Ishikawa (cell line): ENCODE data around the gene STAT6.

Experiments
- CEBPB ChIP-seq: IDR thresholded peaks from 2 replicates; pipeline ENCODE4 v1.6.1; 2012
- CREB1 ChIP-seq: IDR thresholded peaks from 2 replicates; pipeline ENCODE4 v1.6.1; 2012; ENCODE audit warnings: low read depth
- EGR1 ChIP-seq: IDR thresholded peaks from 2 replicates; pipeline ENCODE4 v1.6.1; 2012
- EP300 ChIP-seq: IDR thresholded peaks from 2 replicates; pipeline ENCODE4 v1.6.1; 2012; ENCODE audit warnings: borderline replicate concordance
- FOXM1 ChIP-seq: IDR thresholded peaks from 2 replicates; pipeline ENCODE4 v1.6.1; 2012; ENCODE audit warnings: low read depth, borderline replicate concordance
- NFIC ChIP-seq: IDR thresholded peaks from 2 replicates; pipeline ENCODE4 v1.6.1; 2012
- RAD21 ChIP-seq: IDR thresholded peaks from 2 replicates; pipeline ENCODE4 v1.6.1; 2012; ENCODE audit warnings: low read depth
- TAF1 ChIP-seq: IDR thresholded peaks from 2 replicates; pipeline ENCODE4 v1.6.1; 2012; ENCODE audit warnings: low read depth, mild to moderate bottlenecking
- TCF12 ChIP-seq: IDR thresholded peaks from 2 replicates; pipeline ENCODE4 v1.6.1; 2012; ENCODE audit warnings: low read depth
- TEAD4 ChIP-seq: IDR thresholded peaks from 2 replicates; pipeline ENCODE4 v1.6.1; 2012
- YY1 ChIP-seq: IDR thresholded peaks from 2 replicates; pipeline ENCODE4 v1.6.1; 2012; ENCODE audit warnings: low read depth
- ZBTB7A ChIP-seq: IDR thresholded peaks from 2 replicates; pipeline ENCODE4 v1.6.1; 2012; ENCODE audit warnings: low read depth
- TF ChIP-seq, protein P1 (sequence below): IDR thresholded peaks from 2 replicates; pipeline ENCODE4 v1.6.1; 2012
- TF ChIP-seq, protein P2 (sequence below): IDR thresholded peaks from 2 replicates; pipeline ENCODE4 v1.6.1; 2012; ENCODE audit warnings: low read depth, mild to moderate bottlenecking
- TF ChIP-seq, protein P3 (sequence below): IDR thresholded peaks from 2 replicates; pipeline ENCODE4 v1.6.1; 2012

The STAT6 gene

DNA sequence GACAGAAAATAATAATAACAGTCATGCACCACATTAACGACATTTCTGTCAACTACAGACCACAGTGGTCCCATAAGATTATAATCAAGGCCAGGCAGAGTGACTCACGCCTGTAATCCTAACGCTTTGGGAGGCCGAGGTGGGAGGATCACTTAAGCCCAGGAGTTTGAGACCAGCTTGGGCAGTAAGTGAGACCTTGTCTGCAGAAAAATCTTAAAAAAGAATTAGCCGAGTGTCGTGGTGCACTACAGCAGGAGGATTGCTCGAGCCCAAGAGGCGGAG lies 13.7 kb downstream of the STAT6 start:
- TF ChIP-seq CEBPB (no peak), CREB1 (no peak), EGR1 (no peak), YY1 (no peak), RAD21 (no peak), FOXM1 (no peak), TCF12 (no peak), TEAD4 (no peak), EP300 (no peak), NFIC (no peak), TAF1 (no peak), ZBTB7A (no peak)
- TF ChIP-seq, protein P1, sequence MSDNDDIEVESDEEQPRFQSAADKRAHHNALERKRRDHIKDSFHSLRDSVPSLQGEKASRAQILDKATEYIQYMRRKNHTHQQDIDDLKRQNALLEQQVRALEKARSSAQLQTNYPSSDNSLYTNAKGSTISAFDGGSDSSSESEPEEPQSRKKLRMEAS, result no peak
- TF ChIP-seq, protein P2, sequence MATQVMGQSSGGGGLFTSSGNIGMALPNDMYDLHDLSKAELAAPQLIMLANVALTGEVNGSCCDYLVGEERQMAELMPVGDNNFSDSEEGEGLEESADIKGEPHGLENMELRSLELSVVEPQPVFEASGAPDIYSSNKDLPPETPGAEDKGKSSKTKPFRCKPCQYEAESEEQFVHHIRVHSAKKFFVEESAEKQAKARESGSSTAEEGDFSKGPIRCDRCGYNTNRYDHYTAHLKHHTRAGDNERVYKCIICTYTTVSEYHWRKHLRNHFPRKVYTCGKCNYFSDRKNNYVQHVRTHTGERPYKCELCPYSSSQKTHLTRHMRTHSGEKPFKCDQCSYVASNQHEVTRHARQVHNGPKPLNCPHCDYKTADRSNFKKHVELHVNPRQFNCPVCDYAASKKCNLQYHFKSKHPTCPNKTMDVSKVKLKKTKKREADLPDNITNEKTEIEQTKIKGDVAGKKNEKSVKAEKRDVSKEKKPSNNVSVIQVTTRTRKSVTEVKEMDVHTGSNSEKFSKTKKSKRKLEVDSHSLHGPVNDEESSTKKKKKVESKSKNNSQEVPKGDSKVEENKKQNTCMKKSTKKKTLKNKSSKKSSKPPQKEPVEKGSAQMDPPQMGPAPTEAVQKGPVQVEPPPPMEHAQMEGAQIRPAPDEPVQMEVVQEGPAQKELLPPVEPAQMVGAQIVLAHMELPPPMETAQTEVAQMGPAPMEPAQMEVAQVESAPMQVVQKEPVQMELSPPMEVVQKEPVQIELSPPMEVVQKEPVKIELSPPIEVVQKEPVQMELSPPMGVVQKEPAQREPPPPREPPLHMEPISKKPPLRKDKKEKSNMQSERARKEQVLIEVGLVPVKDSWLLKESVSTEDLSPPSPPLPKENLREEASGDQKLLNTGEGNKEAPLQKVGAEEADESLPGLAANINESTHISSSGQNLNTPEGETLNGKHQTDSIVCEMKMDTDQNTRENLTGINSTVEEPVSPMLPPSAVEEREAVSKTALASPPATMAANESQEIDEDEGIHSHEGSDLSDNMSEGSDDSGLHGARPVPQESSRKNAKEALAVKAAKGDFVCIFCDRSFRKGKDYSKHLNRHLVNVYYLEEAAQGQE, result no peak
- TF ChIP-seq, protein P3, sequence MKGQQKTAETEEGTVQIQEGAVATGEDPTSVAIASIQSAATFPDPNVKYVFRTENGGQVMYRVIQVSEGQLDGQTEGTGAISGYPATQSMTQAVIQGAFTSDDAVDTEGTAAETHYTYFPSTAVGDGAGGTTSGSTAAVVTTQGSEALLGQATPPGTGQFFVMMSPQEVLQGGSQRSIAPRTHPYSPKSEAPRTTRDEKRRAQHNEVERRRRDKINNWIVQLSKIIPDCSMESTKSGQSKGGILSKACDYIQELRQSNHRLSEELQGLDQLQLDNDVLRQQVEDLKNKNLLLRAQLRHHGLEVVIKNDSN, result no peak

DNA sequence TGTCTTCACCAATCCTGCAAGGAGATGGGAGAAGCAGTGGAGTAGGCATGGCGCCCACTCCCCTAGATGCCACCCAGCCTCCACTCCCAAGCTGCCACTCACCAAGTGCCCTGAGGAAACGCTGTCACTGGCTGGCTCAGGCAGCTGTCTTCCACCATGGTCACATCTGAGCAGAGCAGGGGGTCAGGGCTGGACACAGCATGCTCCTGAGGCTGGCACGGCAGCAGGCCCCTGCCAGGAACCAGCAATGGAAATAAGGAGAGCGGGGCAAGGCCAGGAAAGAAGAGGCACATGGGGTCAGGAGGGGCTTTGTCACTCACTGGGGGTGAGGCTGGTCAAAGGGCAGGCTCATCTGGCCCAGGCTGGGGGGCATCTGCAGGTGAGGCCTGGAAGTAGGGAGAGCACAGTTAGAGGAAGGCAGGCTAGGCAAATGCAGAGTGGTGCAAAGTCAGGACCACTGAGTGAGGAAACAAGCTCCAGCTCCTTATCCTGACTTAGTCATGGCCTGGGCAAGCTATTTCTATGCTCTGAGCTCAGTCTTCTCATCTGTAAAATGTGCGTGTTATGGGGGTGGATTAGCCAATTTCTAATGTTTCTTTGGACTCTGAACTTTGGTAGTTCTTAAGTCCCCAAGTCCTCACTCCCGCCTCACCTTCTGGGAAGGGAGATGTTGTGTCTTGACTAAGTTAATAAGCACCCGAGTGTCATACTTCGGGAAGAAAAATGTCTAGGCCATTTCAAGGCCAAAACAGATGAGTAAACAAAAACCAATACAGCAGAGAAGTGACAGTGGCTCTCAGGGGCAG lies 14.2 kb downstream of the STAT6 start:
- TF ChIP-seq, protein P1, result no peak
- TF ChIP-seq, protein P3, result no peak
- TF ChIP-seq EGR1 (no peak), ZBTB7A (no peak), NFIC (no peak)

DNA sequence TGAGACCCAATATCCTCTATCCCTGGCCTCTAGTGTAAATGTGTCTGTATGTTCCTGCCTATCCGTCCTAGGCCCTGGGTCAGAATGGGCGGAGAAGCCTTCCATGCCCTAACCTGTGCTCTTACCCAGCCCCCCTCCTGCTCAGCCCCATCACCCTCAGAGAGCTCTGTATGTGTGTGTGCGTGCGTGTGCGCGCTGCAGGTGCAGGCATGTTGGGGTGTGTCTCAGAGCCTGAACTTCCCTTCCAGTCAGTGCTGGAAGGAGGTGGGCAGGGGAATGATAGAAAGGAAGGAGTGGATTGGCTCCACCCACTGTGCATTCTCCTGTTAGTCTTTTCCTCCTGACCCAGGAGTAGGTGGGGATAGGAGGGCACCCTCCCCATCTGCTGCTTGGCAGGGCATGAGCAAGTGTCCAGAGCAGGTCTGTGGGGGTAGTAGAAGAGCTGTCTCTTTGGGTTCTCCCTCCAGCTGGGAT lies 15.0 kb downstream of the STAT6 start:
- TF ChIP-seq EGR1 (no peak), ZBTB7A (no peak), RAD21 (no peak), CREB1 (no peak), CEBPB (no peak), YY1 (no peak), TEAD4 (no peak), TCF12 (no peak), TAF1 (no peak), NFIC (no peak), EP300 (no peak), FOXM1 (no peak)
- TF ChIP-seq, protein P2, result no peak
- TF ChIP-seq, protein P3, result no peak
- TF ChIP-seq, protein P1, result no peak

DNA sequence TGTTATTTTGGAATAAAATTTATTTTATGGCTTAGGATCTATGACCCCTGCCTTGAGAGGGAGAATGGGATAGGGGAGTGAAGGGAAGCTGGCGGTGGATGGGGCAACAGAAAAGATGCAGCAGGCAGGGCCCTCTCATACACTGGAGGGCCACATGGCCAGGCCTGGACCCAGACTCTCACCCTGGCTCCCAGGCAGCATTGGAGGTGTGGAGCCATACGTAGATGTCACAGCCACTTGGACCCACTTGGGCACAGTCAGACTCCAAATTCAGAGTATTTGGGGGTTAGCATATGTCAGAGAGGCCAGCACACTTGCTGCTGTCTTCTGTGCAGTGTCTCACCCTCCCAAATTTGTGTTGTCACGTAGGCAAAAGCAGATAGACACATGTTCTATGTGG lies 15.7 kb downstream of the STAT6 start:
- TF ChIP-seq YY1 (no peak), RAD21 (no peak), CEBPB (no peak), TAF1 (no peak), TCF12 (no peak), FOXM1 (no peak)
- TF ChIP-seq, protein P2, result no peak
